ENCODE data around the gene HDAC2. TPM values are rescaled to one million over a fixed set of nuclear protein-coding genes. Genes with fewer than 3 reads are reported as not detected.

HDAC2 gene
- polyA plus RNA-seq, 1 donor from 2014 or later, result 307 TPM

GRCh38 chr6:113997116-113997515 lies 26.2 kb upstream of the HDAC2 start:
- H3K9me3 ChIP-seq (ENCODE audit: low read length), result no peaks in the 10 kb centered on the region
- no peaks in the 10 kb centered on the region for H3K27me3 ChIP-seq (ENCODE audit: insufficient read depth, low read depth, low read length)
- no peaks in the 10 kb centered on the region for H3K79me2 ChIP-seq (replicated peaks; ENCODE audit: insufficient read depth, low read length)
- no peak overlapping the region for H3K9ac ChIP-seq (ENCODE audit: low read length)
- H3K9me2 ChIP-seq (ENCODE audit: insufficient read depth, low read length), result no peaks in the 10 kb centered on the region
- H3K4me3 ChIP-seq (ENCODE audit: low read length), result no peak overlapping the region
- no peaks in the 10 kb centered on the region for H3K36me3 ChIP-seq (ENCODE audit: insufficient read depth, low read length)
- no peaks in the 10 kb centered on the region for H4K20me1 ChIP-seq (ENCODE audit: insufficient read depth)
- H3K27ac ChIP-seq (ENCODE audit: low read length), result no peak overlapping the region
- TF ChIP-seq TAF1 (IDR thresholded peaks at IDR 0.05; ENCODE audit: low read depth) (no peak), EZH2 (IDR thresholded peaks at IDR 0.05; ENCODE audit: borderline replicate concordance, insufficient read depth, low read length, poor library complexity, severe bottlenecking) (no peak), SMC3 (conservative IDR thresholded peaks at IDR 0.05; ENCODE audit: poor library complexity) (no peak), MXI1 (conservative IDR thresholded peaks at IDR 0.05; ENCODE audit: poor library complexity, severe bottlenecking) (no peak), EP300 (conservative IDR thresholded peaks at IDR 0.05; ENCODE audit: poor library complexity, severe bottlenecking) (no peak), RAD21 (conservative IDR thresholded peaks at IDR 0.05) (no peak), REST (IDR thresholded peaks at IDR 0.05; ENCODE audit: borderline replicate concordance) (no peak), POLR2AphosphoS5 (IDR thresholded peaks at IDR 0.05) (no peak), CTCF (IDR thresholded peaks at IDR 0.05; ENCODE audit: poor library complexity, severe bottlenecking) (no peak)
- no peaks in the 10 kb centered on the region for H3F3A ChIP-seq (ENCODE audit: insufficient read depth, low read length, poor library complexity, severe bottlenecking)
- H2AFZ ChIP-seq (ENCODE audit: low read depth, low read length), result no peak overlapping the region
- no peak overlapping the region for H3K4me2 ChIP-seq (ENCODE audit: low read length)

- no peaks in the 10 kb centered on the region for H3K27me3 ChIP-seq (ENCODE audit: insufficient read depth, low read depth, low read length)
- no peak overlapping the region for H3K27ac ChIP-seq (ENCODE audit: low read length)
- H4K20me1 ChIP-seq (ENCODE audit: insufficient read depth), result no peaks in the 10 kb centered on the region
- H3K9ac ChIP-seq (ENCODE audit: low read length), result no peak overlapping the region
- no peak overlapping the region for H3K4me2 ChIP-seq (ENCODE audit: low read length)
- TF ChIP-seq EZH2 (IDR thresholded peaks at IDR 0.05; ENCODE audit: borderline replicate concordance, insufficient read depth, low read length, poor library complexity, severe bottlenecking) (no peak), POLR2AphosphoS5 (IDR thresholded peaks at IDR 0.05) (no peak), CTCF (IDR thresholded peaks at IDR 0.05; ENCODE audit: poor library complexity, severe bottlenecking) (no peak), SMC3 (conservative IDR thresholded peaks at IDR 0.05; ENCODE audit: poor library complexity) (no peak), EP300 (conservative IDR thresholded peaks at IDR 0.05; ENCODE audit: poor library complexity, severe bottlenecking) (no peak), MXI1 (conservative IDR thresholded peaks at IDR 0.05; ENCODE audit: poor library complexity, severe bottlenecking) (no peak), REST (IDR thresholded peaks at IDR 0.05; ENCODE audit: borderline replicate concordance) (no peak), RAD21 (conservative IDR thresholded peaks at IDR 0.05) (no peak), TAF1 (IDR thresholded peaks at IDR 0.05; ENCODE audit: low read depth) (no peak)
- no peaks in the 10 kb centered on the region for H3K9me3 ChIP-seq (ENCODE audit: low read length)
- H2AFZ ChIP-seq (ENCODE audit: low read depth, low read length), result no peak overlapping the region
- H3F3A ChIP-seq (ENCODE audit: insufficient read depth, low read length, poor library complexity, severe bottlenecking), result no peaks in the 10 kb centered on the region
- no peaks in the 10 kb centered on the region for H3K36me3 ChIP-seq (ENCODE audit: insufficient read depth, low read length)
- H3K79me2 ChIP-seq (replicated peaks; ENCODE audit: insufficient read depth, low read length), result no peaks in the 10 kb centered on the region
- H3K9me2 ChIP-seq (ENCODE audit: insufficient read depth, low read length), result no peaks in the 10 kb centered on the region
- H3K4me3 ChIP-seq (ENCODE audit: low read length), result no peak overlapping the region
Observed at GRCh38 chr6:113995634-113996033, 24.7 kb upstream of the HDAC2 start.
